Testis (tissue), 5 donors: Measurements from ENCODE around the gene PROB1. TPM values are rescaled to one million over a fixed set of nuclear protein-coding genes. Genes with fewer than 3 reads are reported as not detected.
"Not testable (repeated sequence)": the region's sequence is repeated elsewhere in the genome, so short reads cannot be mapped to it uniquely, and the experiment has no call there.

Experiments used
- DNase-seq: peaks from one replicate; pipeline ENCODE4 v3.0.0-alpha.2; 2019
- H3K27ac ChIP-seq, 2 donors: fragments of 200-600 bp; sonication (generic); one replicate each; pipeline ENCODE4 v1.5.1; 2019
- H3K27me3 ChIP-seq: fragments of 200-600 bp; sonication (generic); one replicate; pipeline ENCODE4 v1.5.1; 2019
- H3K36me3 ChIP-seq: fragments of 200-600 bp; sonication (generic); one replicate; pipeline ENCODE4 v1.5.1; 2017; ENCODE audit warnings: low read depth; ENCODE audit errors: missing control alignments
- H3K4me1 ChIP-seq: fragments of 200-600 bp; sonication (generic); one replicate; pipeline ENCODE4 v1.5.1; 2019
- H3K4me3 ChIP-seq, 2 donors: fragments of 200-600 bp; sonication (generic); one replicate each; pipeline ENCODE4 v1.5.1; 2017 to 2019
- H3K9me3 ChIP-seq: fragments of 200-600 bp; sonication (generic); one replicate; pipeline ENCODE4 v1.5.1; 2017
- POLR2A ChIP-seq: fragments of 450-650 bp; IDR thresholded peaks from one replicate; pipeline ENCODE4 v1.6.1; 2017; ENCODE audit warnings: antibody characterized with exemption, mild to moderate bottlenecking, moderate library complexity
- WGBS, 2 donors: methylation state at CpG; one replicate each; pipeline ENCODE4 v1.1.5; 2018; 5-methylcytosine and 5-hydroxymethylcytosine counted together
- intact Hi-C: fragments of 100-400 bp; cut with DNase I; formaldehyde crosslinking; loops from one replicate; pipeline ENCODE4 v1.15.1; 2023; ENCODE audit warnings: low total_unique reads
- long read RNA-seq, 2 donors: transcript quantifications; one replicate each; lab custom pipeline, GENCODE V29; 2026
- polyA plus RNA-seq: library from polyadenylated mRNA; stranded (reverse); fragments of 350-450 nt; fragmentation: Illumina TruSeq; extraction: RNeasy Lipid Tissue Mini Kit (QIAGEN cat#74804); gene quantifications from one replicate; pipeline ENCODE4 v1.2.3, GENCODE V29; 2014; ENCODE audit warnings: low read depth, low replicate concordance; ENCODE audit not compliant: insufficient read depth
- total RNA-seq, 2 donors: library from RNA; depleted of rRNA; stranded (reverse); fragments of >200 nt; gene quantifications; one replicate each; pipeline ENCODE4 v1.2.3, GENCODE V29; 2016
- TF ChIP-seq, protein P1 (sequence below), 3 experiments: fragments of 450-650 bp in 2 of 3; fragments of 200-600 bp in 1 of 3; sonication (generic) in 1 of 3; IDR thresholded peaks; one replicate each; pipeline ENCODE4 v1.5.1; 2016 to 2019; ENCODE audit warnings: antibody characterized with exemption in 3 of 3, mild to moderate bottlenecking in 2 of 3, moderate library complexity in 1 of 3

PROB1 gene, protein sequence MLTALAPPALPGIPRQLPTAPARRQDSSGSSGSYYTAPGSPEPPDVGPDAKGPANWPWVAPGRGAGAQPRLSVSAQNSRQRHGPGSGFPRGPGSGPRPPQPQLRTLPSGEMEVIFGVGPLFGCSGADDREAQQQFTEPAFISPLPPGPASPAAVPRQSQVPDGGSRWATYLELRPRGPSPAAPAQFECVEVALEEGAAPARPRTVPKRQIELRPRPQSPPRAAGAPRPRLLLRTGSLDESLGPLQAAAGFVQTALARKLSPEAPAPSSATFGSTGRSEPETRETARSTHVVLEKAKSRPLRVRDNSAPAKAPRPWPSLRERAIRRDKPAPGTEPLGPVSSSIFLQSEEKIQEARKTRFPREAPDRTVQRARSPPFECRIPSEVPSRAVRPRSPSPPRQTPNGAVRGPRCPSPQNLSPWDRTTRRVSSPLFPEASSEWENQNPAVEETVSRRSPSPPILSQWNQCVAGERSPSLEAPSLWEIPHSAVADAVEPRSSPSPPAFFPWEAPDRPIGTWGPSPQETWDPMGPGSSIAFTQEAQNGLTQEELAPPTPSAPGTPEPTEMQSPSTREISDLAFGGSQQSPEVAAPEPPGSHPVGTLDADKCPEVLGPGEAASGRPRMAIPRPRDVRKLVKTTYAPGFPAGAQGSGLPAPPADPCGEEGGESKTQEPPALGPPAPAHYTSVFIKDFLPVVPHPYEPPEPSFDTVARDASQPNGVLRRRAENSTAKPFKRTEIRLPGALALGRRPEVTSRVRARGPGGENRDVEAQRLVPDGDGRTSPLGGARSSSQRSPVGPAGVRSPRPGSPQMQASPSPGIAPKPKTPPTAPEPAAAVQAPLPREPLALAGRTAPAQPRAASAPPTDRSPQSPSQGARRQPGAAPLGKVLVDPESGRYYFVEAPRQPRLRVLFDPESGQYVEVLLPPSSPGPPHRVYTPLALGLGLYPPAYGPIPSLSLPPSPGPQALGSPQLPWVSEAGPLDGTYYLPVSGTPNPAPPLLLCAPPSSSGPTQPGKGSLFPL
- 1 to 10 TPM; 2.7 to 3.6 TPM for total RNA-seq
- polyA plus RNA-seq = 1.5 TPM
- long read RNA-seq, donor 1, full-length matches to known transcripts = 5 of 5 reads
- long read RNA-seq, donor 1, partial matches to known transcripts = 0 of 5 reads
- long read RNA-seq, donor 1, other reads (novel, unspliced or antisense) = 0 of 5 reads
- long read RNA-seq, donor 2, full-length matches to known transcripts = 3 of 3 reads
- long read RNA-seq, donor 2, partial matches to known transcripts = 0 of 3 reads
- long read RNA-seq, donor 2, other reads (novel, unspliced or antisense) = 0 of 3 reads

DNA sequence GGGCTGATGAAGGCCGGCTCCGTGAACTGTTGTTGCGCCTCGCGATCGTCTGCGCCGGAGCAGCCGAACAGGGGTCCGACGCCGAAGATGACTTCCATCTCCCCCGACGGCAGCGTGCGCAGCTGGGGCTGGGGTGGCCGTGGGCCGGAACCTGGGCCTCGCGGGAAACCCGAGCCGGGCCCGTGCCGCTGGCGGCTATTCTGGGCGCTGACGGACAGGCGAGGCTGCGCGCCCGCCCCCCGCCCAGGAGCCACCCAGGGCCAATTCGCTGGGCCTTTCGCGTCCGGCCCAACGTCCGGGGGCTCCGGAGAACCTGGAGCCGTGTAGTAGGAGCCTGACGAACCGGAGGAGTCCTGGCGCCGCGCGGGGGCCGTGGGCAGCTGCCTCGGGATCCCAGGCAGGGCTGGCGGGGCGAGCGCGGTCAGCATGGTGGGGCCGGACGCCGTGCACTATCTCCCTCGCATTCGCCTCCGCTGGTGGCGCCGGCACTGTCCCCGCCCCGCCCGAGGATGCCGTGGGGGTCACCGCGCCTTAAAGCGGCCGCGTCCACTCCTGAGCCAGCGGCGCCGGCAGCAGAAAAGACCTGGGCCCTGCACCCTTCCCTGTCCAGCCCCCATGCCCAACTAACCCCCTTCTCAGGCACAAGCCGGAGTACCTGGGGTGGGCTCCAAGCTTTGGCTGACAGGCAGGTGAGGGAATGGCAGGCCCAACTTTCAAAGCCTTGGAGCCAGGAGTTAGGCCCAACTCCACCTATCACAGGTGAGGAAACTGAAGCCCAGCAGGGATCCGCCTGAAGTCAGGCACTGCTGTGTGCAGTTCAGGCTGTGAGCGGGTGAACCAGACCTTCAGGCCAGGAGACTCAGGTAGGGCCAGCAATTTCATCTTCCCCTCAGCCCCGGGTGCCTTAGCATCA, at the start of gene PROB1:
PROB1 (minus strand) TSS at position 451 of the 913 bp plus-strand sequence; CDS start at position 428, 23 bp downstream.
- 29 to 50% methylated on average over 1 to 64 of the region's 76 CpGs for WGBS, 2 donors
- Histone ChIP-seq H3K36me3 (no peaks in the 10 kb centered on the region), H3K9me3 (no peaks in the 10 kb centered on the region), H3K27ac (peak within 1 kb of the TSS in 1 of 2 donors; percentile 78), H3K4me1 (peaks cover 8% of the 10 kb centered on the region), H3K27me3 (no peaks in the 10 kb centered on the region), H3K4me3 (peak within 1 kb of the TSS; percentile 55 to 59)
- TF ChIP-seq POLR2A = no peak
- TF ChIP-seq, protein P1, sequence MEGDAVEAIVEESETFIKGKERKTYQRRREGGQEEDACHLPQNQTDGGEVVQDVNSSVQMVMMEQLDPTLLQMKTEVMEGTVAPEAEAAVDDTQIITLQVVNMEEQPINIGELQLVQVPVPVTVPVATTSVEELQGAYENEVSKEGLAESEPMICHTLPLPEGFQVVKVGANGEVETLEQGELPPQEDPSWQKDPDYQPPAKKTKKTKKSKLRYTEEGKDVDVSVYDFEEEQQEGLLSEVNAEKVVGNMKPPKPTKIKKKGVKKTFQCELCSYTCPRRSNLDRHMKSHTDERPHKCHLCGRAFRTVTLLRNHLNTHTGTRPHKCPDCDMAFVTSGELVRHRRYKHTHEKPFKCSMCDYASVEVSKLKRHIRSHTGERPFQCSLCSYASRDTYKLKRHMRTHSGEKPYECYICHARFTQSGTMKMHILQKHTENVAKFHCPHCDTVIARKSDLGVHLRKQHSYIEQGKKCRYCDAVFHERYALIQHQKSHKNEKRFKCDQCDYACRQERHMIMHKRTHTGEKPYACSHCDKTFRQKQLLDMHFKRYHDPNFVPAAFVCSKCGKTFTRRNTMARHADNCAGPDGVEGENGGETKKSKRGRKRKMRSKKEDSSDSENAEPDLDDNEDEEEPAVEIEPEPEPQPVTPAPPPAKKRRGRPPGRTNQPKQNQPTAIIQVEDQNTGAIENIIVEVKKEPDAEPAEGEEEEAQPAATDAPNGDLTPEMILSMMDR (IDR thresholded peaks at IDR 0.05) = no peak
- intact Hi-C loops = no loop called here
- no peak for DNase-seq

DNA sequence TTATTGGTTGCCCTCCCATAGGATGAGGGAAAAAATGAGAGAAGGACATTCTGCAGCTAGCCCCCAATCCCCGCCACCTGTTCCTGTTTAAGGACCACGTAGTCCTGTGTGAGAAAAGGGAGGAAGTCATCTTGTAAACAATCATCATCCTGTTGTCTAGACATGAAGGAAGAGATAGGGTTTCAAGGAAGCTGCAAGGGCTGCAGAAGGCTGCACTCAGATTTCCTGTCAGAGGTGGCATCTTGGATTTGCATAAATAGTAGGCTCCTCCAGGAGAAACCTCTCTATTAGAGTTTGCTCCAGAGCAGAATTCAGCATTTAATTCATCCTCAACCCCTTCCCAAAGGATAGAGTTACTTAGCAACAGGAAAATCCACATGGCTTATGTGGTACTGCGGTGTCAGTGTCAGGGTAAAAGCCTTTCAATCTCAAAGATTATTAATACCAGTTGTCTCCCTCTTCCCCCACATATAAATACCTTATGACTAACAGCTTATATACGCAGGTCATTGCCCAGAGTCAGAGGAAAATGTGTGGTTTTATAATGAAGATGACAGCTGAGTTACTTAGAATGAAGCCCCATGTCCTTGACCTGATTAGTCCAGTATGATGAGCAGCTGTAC, 49.0 kb upstream of the PROB1 start:
- no peak overlapping the region for H3K4me3 ChIP-seq
- H3K4me1 ChIP-seq = peaks cover 7% of the 10 kb centered on the region
- no peaks in the 10 kb centered on the region for H3K9me3 ChIP-seq
- WGBS, 2 donors = 73 to 82% methylated on average over 4 of the region's 4 CpGs
- intact Hi-C loops = no loop called here
- no peaks in the 10 kb centered on the region for H3K36me3 ChIP-seq
- DNase-seq = no peak
- no peak overlapping the region for H3K27ac ChIP-seq
- TF ChIP-seq POLR2A = no peak
- TF ChIP-seq, protein P1 (IDR thresholded peaks at IDR 0.05) = no peak
- H3K27me3 ChIP-seq = no peaks in the 10 kb centered on the region

DNA sequence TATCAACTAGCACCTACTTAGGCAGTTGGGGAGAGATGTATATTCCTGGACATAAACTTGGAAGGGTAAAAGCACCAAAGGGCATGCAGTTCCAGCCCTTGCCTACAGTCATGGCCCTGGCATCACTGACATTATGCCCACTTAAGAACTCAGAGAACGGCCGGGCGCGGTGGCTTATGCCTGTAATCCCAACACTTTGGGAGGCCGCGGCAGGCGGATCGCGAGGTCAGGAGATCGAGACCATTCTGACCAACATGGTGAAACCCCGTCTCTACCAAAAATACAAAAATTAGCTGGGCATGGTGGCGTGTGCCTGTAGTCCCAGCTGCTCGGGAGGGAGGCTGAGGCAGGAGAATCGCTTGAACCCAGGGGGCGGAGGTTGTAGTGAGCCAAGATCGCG, 45.5 kb upstream of the PROB1 start:
- intact Hi-C loops, H3K9me3 ChIP-seq, H3K27ac ChIP-seq, H3K4me1 ChIP-seq, DNase-seq, H3K36me3 ChIP-seq, H3K4me3 ChIP-seq, H3K27me3 ChIP-seq: not testable (repeated sequence)
- 88 to 90% methylated on average over 17 of the region's 17 CpGs for WGBS, 2 donors

DNA sequence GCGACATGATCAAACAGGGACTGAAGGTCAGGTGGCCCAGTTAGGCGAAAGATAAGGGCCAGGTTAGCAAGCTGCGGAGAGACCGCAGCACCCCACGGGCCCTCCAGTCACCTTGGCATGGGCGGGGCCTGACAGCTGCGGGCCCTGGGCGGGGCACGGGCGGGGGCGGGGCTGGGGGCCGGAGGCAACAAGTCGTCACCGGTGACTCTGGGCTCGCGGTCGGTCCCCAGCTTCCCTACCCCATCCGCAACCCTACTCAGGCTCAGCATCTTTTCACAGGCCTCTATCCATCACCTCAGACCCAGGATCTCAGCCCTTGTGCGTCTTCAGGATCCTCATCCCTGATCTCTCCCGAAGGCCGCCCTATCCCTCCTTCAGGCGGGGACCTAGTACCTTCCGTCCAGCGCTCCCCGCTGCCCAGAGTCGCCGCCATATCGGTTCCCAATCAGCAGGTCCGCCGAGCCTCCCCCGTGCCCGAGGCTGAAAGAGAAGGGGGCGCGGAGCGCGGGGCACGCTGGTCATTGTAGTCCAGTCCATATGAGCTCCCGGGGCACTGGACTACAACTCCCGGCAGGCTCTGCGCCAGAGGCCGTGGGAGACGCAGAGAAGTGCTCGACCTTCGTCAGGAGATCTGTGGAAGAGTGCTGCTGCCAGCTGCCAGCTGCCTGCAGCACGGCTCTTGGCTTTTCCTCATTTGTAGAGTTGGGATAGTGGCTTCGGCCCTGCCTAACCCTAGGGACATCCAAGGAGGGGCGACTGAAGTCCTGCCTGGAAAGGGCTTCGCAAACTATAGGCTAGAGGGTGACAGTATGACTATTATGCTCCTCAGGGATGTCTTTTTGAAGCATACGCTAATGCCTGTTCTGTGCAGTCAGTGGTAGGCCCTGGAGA, 44.4 kb upstream of the PROB1 start, which contains the start of gene DNAJC18:
DNAJC18 (minus strand) TSS at position 513 of the 891 bp plus-strand sequence; CDS start at position 433, 80 bp downstream.
- Histone ChIP-seq H3K27me3 (no peaks in the 10 kb centered on the region), H3K27ac (peak within 1 kb of the TSS; percentile 94 to 95)
- intact Hi-C loops = no loop called here

More for the DNA sequence above, 44.4 kb upstream of the PROB1 start, which contains the start of gene DNAJC18:
- 2 to 3% methylated on average over 23 to 48 of the region's 49 CpGs for WGBS, 2 donors
- DNase-seq = peak; percentile 98
- Histone ChIP-seq H3K4me3 (peak within 1 kb of the TSS; percentile 83 to 89), H3K4me1 (peaks cover 7% of the 10 kb centered on the region), H3K9me3 (no peaks in the 10 kb centered on the region), H3K36me3 (no peaks in the 10 kb centered on the region)
- TF ChIP-seq POLR2A = no peak
- TF ChIP-seq, protein P1 (IDR thresholded peaks at IDR 0.05) = no peak
